ENCODE data around the gene GANAB. TPM values are rescaled to one million over a fixed set of nuclear protein-coding genes. Genes with fewer than 3 reads are reported as not detected.

GANAB gene
- total and polyA plus RNA-seq, 2 of the 13 experiments (the other 11 are each of a cell fraction or from before 2014, with no cell fraction given), result 99.5 to 234 TPM

GRCh38 chr11:62664405-62665074, 18.1 kb upstream of the GANAB start (continued):
- TF ChIP-seq, protein P1, sequence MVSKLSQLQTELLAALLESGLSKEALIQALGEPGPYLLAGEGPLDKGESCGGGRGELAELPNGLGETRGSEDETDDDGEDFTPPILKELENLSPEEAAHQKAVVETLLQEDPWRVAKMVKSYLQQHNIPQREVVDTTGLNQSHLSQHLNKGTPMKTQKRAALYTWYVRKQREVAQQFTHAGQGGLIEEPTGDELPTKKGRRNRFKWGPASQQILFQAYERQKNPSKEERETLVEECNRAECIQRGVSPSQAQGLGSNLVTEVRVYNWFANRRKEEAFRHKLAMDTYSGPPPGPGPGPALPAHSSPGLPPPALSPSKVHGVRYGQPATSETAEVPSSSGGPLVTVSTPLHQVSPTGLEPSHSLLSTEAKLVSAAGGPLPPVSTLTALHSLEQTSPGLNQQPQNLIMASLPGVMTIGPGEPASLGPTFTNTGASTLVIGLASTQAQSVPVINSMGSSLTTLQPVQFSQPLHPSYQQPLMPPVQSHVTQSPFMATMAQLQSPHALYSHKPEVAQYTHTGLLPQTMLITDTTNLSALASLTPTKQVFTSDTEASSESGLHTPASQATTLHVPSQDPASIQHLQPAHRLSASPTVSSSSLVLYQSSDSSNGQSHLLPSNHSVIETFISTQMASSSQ (IDR thresholded peaks at IDR 0.05; ENCODE audit: low read depth), result no peak
- TF ChIP-seq, protein P1 (CRISPR knock-in tag; IDR thresholded peaks at IDR 0.05; ENCODE audit: borderline replicate concordance), result no peak
- TF ChIP-seq ZNF574 (CRISPR knock-in tag; IDR thresholded peaks at IDR 0.05) (no peak), ZNF556 (CRISPR knock-in tag; IDR thresholded peaks at IDR 0.05; ENCODE audit: borderline replicate concordance) (no peak), ZNF468 (CRISPR knock-in tag; IDR thresholded peaks at IDR 0.05) (no peak), ZNF326 (CRISPR knock-in tag; IDR thresholded peaks at IDR 0.05; ENCODE audit: borderline replicate concordance) (no peak), ZNF552 (CRISPR knock-in tag; IDR thresholded peaks at IDR 0.05; ENCODE audit: borderline replicate concordance) (no peak), ZNF121 (CRISPR knock-in tag; IDR thresholded peaks at IDR 0.05) (0 out of 2 replicates have a peak, but pooled peaks have one; percentile 19), TSC22D2 (CRISPR knock-in tag; IDR thresholded peaks at IDR 0.05; ENCODE audit: borderline replicate concordance) (0 out of 2 replicates have a peak, but pooled peaks have one; percentile 4), ZNF749 (CRISPR knock-in tag; IDR thresholded peaks at IDR 0.05; ENCODE audit: borderline replicate concordance) (no peak), ZNF124 (CRISPR knock-in tag; IDR thresholded peaks at IDR 0.05) (peak; percentile 28; the same call in 1 of the 2 replicates), REXO4 (CRISPR knock-in tag; IDR thresholded peaks at IDR 0.05; ENCODE audit: borderline replicate concordance) (no peak), MED1 (CRISPR knock-in tag; IDR thresholded peaks at IDR 0.05) (peak; percentile 29; the same call in 1 of the 2 replicates), NPAS2 (CRISPR knock-in tag; IDR thresholded peaks at IDR 0.05; ENCODE audit: borderline replicate concordance) (no peak), SMAD3 (CRISPR knock-in tag; IDR thresholded peaks at IDR 0.05) (0 out of 2 replicates have a peak, but pooled peaks have one; percentile 0), ZSCAN22 (CRISPR knock-in tag; IDR thresholded peaks at IDR 0.05) (no peak)
- TF ChIP-seq, protein P2, sequence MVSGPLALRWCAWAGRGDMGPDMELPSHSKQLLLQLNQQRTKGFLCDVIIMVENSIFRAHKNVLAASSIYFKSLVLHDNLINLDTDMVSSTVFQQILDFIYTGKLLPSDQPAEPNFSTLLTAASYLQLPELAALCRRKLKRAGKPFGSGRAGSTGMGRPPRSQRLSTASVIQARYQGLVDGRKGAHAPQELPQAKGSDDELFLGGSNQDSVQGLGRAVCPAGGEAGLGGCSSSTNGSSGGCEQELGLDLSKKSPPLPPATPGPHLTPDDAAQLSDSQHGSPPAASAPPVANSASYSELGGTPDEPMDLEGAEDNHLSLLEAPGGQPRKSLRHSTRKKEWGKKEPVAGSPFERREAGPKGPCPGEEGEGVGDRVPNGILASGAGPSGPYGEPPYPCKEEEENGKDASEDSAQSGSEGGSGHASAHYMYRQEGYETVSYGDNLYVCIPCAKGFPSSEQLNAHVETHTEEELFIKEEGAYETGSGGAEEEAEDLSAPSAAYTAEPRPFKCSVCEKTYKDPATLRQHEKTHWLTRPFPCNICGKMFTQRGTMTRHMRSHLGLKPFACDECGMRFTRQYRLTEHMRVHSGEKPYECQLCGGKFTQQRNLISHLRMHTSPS (CRISPR knock-in tag; IDR thresholded peaks at IDR 0.05; ENCODE audit: low read depth), result no peak
- TF ChIP-seq, protein P3, sequence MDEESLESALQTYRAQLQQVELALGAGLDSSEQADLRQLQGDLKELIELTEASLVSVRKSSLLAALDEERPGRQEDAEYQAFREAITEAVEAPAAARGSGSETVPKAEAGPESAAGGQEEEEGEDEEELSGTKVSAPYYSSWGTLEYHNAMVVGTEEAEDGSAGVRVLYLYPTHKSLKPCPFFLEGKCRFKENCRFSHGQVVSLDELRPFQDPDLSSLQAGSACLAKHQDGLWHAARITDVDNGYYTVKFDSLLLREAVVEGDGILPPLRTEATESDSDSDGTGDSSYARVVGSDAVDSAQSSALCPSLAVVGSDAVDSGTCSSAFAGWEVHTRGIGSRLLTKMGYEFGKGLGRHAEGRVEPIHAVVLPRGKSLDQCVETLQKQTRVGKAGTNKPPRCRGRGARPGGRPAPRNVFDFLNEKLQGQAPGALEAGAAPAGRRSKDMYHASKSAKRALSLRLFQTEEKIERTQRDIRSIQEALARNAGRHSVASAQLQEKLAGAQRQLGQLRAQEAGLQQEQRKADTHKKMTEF (CRISPR knock-in tag; IDR thresholded peaks at IDR 0.05), result no peak
